Naive thymus-derived CD4-positive, alpha-beta T cell (primary cell): ENCODE measurements around the gene GARNL3. TPM values are rescaled to one million over a fixed set of nuclear protein-coding genes. Genes with fewer than 3 reads are reported as not detected.

Experiments
- ATAC-seq: fragments of 150-1000 bp; cut with Tn5 transposase; 2 replicates; pipeline ENCODE4 v1.10.0; 2021; ENCODE audit warnings: mild to moderate bottlenecking, moderate library complexity
- CTCF ChIA-PET: fragments of 350-600 bp; sonication (Branson Sonifier 250); formaldehyde crosslinking; loops from one replicate; lab custom pipeline; 2021; ENCODE audit warnings: antibody characterized with exemption; lab: Charles Lee
- POLR2A ChIA-PET: fragments of 350-600 bp; sonication (Branson Sonifier 250); formaldehyde crosslinking; loops from one replicate; lab custom pipeline; 2021; ENCODE audit warnings: antibody characterized with exemption, inconsistent platforms; lab: Charles Lee
- DNase-seq, 9 donors: peaks; one replicate each; pipeline versions ENCODE4 v3.0.0 to v3.0.0-alpha.2; 2020 to 2022; ENCODE audit warnings: mixed read lengths in 1 of 9
- H3K27ac ChIP-seq: one replicate; pipeline ENCODE4 v1.7.0; 2013; ENCODE audit warnings: mild to moderate bottlenecking, low read depth, low read length, moderate library complexity
- H3K27me3 ChIP-seq, 2 donors: one replicate each; pipeline ENCODE4 v1.7.0; 2013; ENCODE audit warnings: low read length in 2 of 2, mild to moderate bottlenecking in 2 of 2, moderate library complexity in 2 of 2; ENCODE audit not compliant: control insufficient read depth in 2 of 2, insufficient read depth in 2 of 2
- H3K36me3 ChIP-seq, 3 experiments: 1 replicate in 2 of 3; 2 replicates in 1 of 3; pipeline ENCODE4 v1.7.0; 2013; ENCODE audit warnings: low read length in 3 of 3, mild to moderate bottlenecking in 3 of 3, moderate library complexity in 1 of 3; ENCODE audit not compliant: insufficient read depth in 3 of 3, control insufficient read depth in 2 of 3
- H3K4me1 ChIP-seq, 2 donors: one replicate each; pipeline ENCODE4 v1.7.0; 2013; ENCODE audit warnings: low read length in 2 of 2, mild to moderate bottlenecking in 2 of 2, moderate library complexity in 1 of 2; ENCODE audit not compliant: control insufficient read depth in 2 of 2, insufficient read depth in 2 of 2
- H3K4me3 ChIP-seq: 2 replicates; pipeline ENCODE4 v1.7.0; 2013; ENCODE audit warnings: mild to moderate bottlenecking, low read length
- H3K9me3 ChIP-seq, 3 experiments: 1 replicate in 2 of 3; 2 replicates in 1 of 3; pipeline ENCODE4 v1.7.0; 2013; ENCODE audit warnings: low read length in 3 of 3; ENCODE audit not compliant: control insufficient read depth in 2 of 3
- H3K27ac Mint-ChIP-seq, 9 donors: one replicate each; pipeline ENCODE4 v1.8.0; 2020 to 2022; ENCODE audit warnings: mixed read lengths in 9 of 9, mild to moderate bottlenecking in 8 of 9, moderate library complexity in 5 of 9, inconsistent platforms in 2 of 9
- H3K27me3 Mint-ChIP-seq, 5 donors: one replicate each; pipeline ENCODE4 v1.8.0; 2021 to 2022; ENCODE audit warnings: mixed read lengths in 5 of 5, mild to moderate bottlenecking in 1 of 5
- H3K36me3 Mint-ChIP-seq, 5 donors: one replicate each; pipeline ENCODE4 v1.8.0; 2020 to 2022; ENCODE audit warnings: mixed read lengths in 5 of 5, mild to moderate bottlenecking in 3 of 5, inconsistent platforms in 1 of 5
- H3K4me1 Mint-ChIP-seq, 7 donors: one replicate each; pipeline ENCODE4 v1.8.0; 2020 to 2022; ENCODE audit warnings: mixed read lengths in 7 of 7, mild to moderate bottlenecking in 3 of 7, inconsistent platforms in 1 of 7
- H3K4me3 Mint-ChIP-seq, 10 donors: one replicate each; pipeline ENCODE4 v1.8.0; 2020 to 2022; ENCODE audit warnings: mild to moderate bottlenecking in 10 of 10, mixed read lengths in 10 of 10, moderate library complexity in 6 of 10, inconsistent platforms in 2 of 10
- H3K9me3 Mint-ChIP-seq, 11 donors: one replicate each; pipeline ENCODE4 v1.8.0; 2020 to 2022; ENCODE audit warnings: mixed read lengths in 11 of 11, mild to moderate bottlenecking in 4 of 11, inconsistent platforms in 1 of 11, moderate library complexity in 1 of 11
- intact Hi-C, 2 donors: fragments of 100-400 bp; cut with micrococcal nuclease; formaldehyde crosslinking; loops; one replicate each; pipeline ENCODE4 v1.15.1; 2023
- polyA plus RNA-seq, 2 donors: library from polyadenylated mRNA; unstranded; fragments of 300-500 nt; fragmentation: Illumina TruSeq; gene quantifications; one replicate each; pipeline ENCODE4 v1.2.3, GENCODE V29; 2021
- total RNA-seq, 6 experiments: library from RNA in 5 of 6; stranded (reverse) in 5 of 6; gene quantifications; 1 replicate in 5 of 6; 2 replicates in 1 of 6; pipeline ENCODE4 v1.2.3 and lab custom pipeline; 2021 to 2026

The GARNL3 gene
- total and polyA plus RNA-seq, 7 experiments from 2014 or later, result 0.85 to 4.1 (median 2.6) TPM; not detected in 1

DNA sequence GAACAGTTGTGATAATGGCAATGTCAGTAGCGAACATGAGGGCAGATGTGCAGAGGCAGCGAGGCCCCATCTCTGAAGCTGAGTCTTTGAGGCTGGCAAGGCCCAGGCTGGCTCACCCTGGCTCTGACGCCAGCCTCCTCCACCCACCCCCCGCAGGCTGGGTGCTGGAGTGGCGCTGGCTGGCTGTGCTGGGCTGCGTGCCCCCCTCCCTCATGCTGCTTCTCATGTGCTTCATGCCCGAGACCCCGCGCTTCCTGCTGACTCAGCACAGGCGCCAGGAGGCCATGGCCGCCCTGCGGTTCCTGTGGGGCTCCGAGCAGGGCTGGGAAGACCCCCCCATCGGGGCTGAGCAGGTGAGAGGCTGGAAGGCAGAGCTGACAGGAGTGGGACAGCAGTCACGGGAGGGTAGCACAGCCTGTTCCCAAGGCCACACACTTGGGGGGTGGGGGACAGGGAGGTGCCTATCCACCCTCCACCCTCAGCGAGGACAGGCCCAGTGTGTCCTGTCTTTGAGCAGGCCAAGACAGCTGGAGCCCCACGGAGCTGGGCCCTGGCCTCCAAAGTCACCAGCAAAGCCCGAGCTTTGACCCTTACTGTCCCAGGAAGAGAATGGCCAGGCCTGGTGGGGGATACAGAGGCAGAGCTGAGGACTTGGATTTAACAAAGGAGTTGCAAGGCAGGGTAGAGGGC is 138.0 kb downstream of the GARNL3 start:
- Mint-ChIP-seq H3K4me3 (no peak overlapping the region), H3K27ac (no peak overlapping the region), H3K9me3 (no peaks in the 10 kb centered on the region), H3K4me1 (peaks cover 5 to 9% (median 8%) of the 10 kb centered on the region in 7 donors), H3K27me3 (peaks cover 37 to 60% (median 42%) of the 10 kb centered on the region in 5 donors), H3K36me3 (no peaks in the 10 kb centered on the region)
- Histone ChIP-seq H3K4me1 (peaks cover 8 to 10% of the 10 kb centered on the region in 2 donors), H3K9me3 (no peaks in the 10 kb centered on the region), H3K4me3 (no peak overlapping the region), H3K27ac (no peak overlapping the region), H3K36me3 (no peaks in the 10 kb centered on the region), H3K27me3 (peaks cover 0 to 47% of the 10 kb centered on the region in 2 donors)
- ATAC-seq, result no peak
- ChIA-PET POLR2A (interaction anchor here (1.1 to 1.9 kb wide), 2 partner anchors 14 to 22 kb away, joined by 3 to 7 read pairs; partner anchors contain the start of gene ZNF79), CTCF (interaction anchor here (0.6 kb wide), 1 partner anchor 22 kb away, joined by 3 read pairs; no protein-coding TSS in a partner anchor)
- no peak for DNase-seq
- intact Hi-C loops, result no loop called here

- peak overlapping the region in 1 of 9 donors; percentile 72 for H3K27ac Mint-ChIP-seq
- H3K27me3 ChIP-seq, result peaks cover 0 to 38% of the 10 kb centered on the region in 2 donors
- H3K4me1 ChIP-seq, result peaks cover 0 to 1% of the 10 kb centered on the region in 2 donors
- H3K4me3 ChIP-seq, result no peak overlapping the region
- no peaks in the 10 kb centered on the region for H3K36me3 ChIP-seq
- peaks cover 0 to 4% (median 0%) of the 10 kb centered on the region in 7 donors for H3K4me1 Mint-ChIP-seq
- H3K27me3 Mint-ChIP-seq, result peaks cover 32 to 54% (median 36%) of the 10 kb centered on the region in 5 donors
- intact Hi-C loops, result no loop called here
- ChIA-PET POLR2A (interaction anchor here (0.6 to 1.9 kb wide), 2 partner anchors 15 to 67 kb away, joined by 4 to 7 read pairs; no protein-coding TSS in a partner anchor), CTCF (no interaction called here)
- no peak for ATAC-seq
- H3K27ac ChIP-seq, result no peak overlapping the region
- H3K4me3 Mint-ChIP-seq, result no peak overlapping the region
- no peaks in the 10 kb centered on the region for H3K9me3 ChIP-seq
- no peaks in the 10 kb centered on the region for H3K9me3 Mint-ChIP-seq
- no peaks in the 10 kb centered on the region for H3K36me3 Mint-ChIP-seq
- DNase-seq, result no peak
Measured at GRCh38 chr9:127403507-127404192, 139.1 kb downstream of the GARNL3 start.

DNA sequence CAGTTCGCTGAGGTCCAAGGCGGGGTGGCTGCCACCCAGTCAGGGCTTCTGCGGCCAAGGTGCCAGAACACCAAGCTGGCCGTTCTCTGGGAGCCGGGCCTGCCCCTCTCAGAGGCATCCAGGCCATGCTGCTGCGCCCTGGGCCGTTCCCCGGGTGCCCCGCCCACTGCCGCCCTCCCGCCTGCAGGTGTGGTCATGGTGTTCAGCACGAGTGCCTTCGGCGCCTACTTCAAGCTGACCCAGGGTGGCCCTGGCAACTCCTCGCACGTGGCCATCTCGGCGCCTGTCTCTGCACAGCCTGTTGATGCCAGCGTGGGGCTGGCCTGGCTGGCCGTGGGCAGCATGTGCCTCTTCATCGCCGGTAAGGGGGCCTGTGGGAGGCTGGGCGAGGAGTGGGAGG is 140.1 kb downstream of the GARNL3 start:
- ChIA-PET CTCF (no interaction called here), POLR2A (interaction anchor here (0.6 kb wide), 1 partner anchor 68 kb away, joined by 4 read pairs; no protein-coding TSS in a partner anchor)
- H3K4me3 ChIP-seq, result no peak overlapping the region
- H3K27me3 ChIP-seq, result peaks cover 0 to 34% of the 10 kb centered on the region in 2 donors
- no peak overlapping the region for H3K4me3 Mint-ChIP-seq
- no peaks in the 10 kb centered on the region for H3K4me1 ChIP-seq
- H3K27me3 Mint-ChIP-seq, result peaks cover 26 to 48% (median 29%) of the 10 kb centered on the region in 5 donors
- H3K27ac Mint-ChIP-seq, result no peak overlapping the region
- intact Hi-C loops, result no loop called here
- no peaks in the 10 kb centered on the region for H3K36me3 ChIP-seq
- ATAC-seq, result no peak
- no peaks in the 10 kb centered on the region for H3K9me3 Mint-ChIP-seq
- H3K36me3 Mint-ChIP-seq, result no peaks in the 10 kb centered on the region
- H3K4me1 Mint-ChIP-seq, result peaks cover 0 to 4% (median 0%) of the 10 kb centered on the region in 7 donors
- H3K9me3 ChIP-seq, result no peaks in the 10 kb centered on the region
- DNase-seq, result no peak
- H3K27ac ChIP-seq, result no peak overlapping the region

DNA sequence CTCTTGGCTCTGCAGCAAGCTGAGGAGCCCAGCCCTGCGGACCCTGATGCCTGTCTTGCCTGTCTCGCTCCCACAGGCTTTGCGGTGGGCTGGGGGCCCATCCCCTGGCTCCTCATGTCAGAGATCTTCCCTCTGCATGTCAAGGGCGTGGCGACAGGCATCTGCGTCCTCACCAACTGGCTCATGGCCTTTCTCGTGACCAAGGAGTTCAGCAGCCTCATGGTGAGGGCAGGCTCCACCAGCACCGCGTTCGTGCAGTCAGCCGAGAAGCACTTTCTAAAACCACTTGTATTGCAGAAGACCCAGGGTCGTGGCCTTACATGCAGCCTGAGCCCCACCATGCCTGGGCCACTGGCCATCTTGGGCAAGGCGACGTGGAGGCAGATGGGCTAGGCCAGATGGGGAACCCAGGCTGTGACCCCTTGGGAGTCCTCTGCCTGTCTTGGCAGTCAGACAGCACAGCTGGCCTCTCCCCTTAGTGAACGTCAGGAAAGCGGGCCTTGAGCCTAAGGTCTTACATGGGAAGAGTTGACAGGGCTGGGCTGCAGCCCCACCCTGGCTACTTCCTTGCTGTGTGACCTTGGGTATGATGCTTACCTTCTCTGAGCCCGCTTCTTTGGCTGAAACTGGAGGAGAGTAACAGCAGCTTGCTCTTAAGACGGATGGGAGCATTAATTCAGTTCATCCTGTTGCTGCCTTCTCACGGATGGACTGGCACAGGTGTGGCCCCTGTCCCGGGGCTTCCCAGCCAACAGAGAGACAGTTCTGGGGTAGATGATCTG is 141.0 kb downstream of the GARNL3 start:
- H3K27me3 Mint-ChIP-seq, result peaks cover 19 to 47% (median 29%) of the 10 kb centered on the region in 5 donors
- CTCF ChIA-PET, result no interaction called here
- no peak for ATAC-seq

GRCh38 chr9:127406799-127407491 is 142.4 kb downstream of the GARNL3 start:
- POLR2A ChIA-PET, result no interaction called here
- peaks cover 0 to 25% of the 10 kb centered on the region in 2 donors for H3K27me3 ChIP-seq
- H3K4me3 Mint-ChIP-seq, result no peak overlapping the region
- CTCF ChIA-PET, result no interaction called here
- intact Hi-C loops, result no loop called here
- DNase-seq (no peak), ATAC-seq (no peak)
- no peaks in the 10 kb centered on the region for H3K4me1 ChIP-seq
- H3K36me3 Mint-ChIP-seq, result no peaks in the 10 kb centered on the region
- peaks cover 18 to 47% (median 31%) of the 10 kb centered on the region in 5 donors for H3K27me3 Mint-ChIP-seq
- H3K36me3 ChIP-seq, result no peaks in the 10 kb centered on the region
- no peak overlapping the region for H3K4me3 ChIP-seq
- no peak overlapping the region for H3K27ac ChIP-seq
- peaks cover 0 to 6% (median 0%) of the 10 kb centered on the region in 7 donors for H3K4me1 Mint-ChIP-seq
- H3K9me3 ChIP-seq, result no peaks in the 10 kb centered on the region
- no peak overlapping the region for H3K27ac Mint-ChIP-seq
- no peaks in the 10 kb centered on the region for H3K9me3 Mint-ChIP-seq

More for the DNA sequence above, 141.0 kb downstream of the GARNL3 start:
- intact Hi-C loops, result no loop called here
- no peaks in the 10 kb centered on the region for H3K9me3 Mint-ChIP-seq
- no peak overlapping the region for H3K27ac ChIP-seq
- no peaks in the 10 kb centered on the region for H3K36me3 Mint-ChIP-seq
- no peak overlapping the region for H3K4me3 Mint-ChIP-seq
- H3K9me3 ChIP-seq, result no peaks in the 10 kb centered on the region
- no peaks in the 10 kb centered on the region for H3K36me3 ChIP-seq
- DNase-seq, result no peak
- peak overlapping the region in 1 of 9 donors; percentile 10 for H3K27ac Mint-ChIP-seq
- H3K27me3 ChIP-seq, result peaks cover 0 to 29% of the 10 kb centered on the region in 2 donors
- H3K4me1 Mint-ChIP-seq, result peaks cover 0 to 4% (median 0%) of the 10 kb centered on the region in 7 donors
- no peak overlapping the region for H3K4me3 ChIP-seq
- POLR2A ChIA-PET, result no interaction called here
- H3K4me1 ChIP-seq, result no peaks in the 10 kb centered on the region

- DNase-seq, result no peak
- H3K4me3 Mint-ChIP-seq, result no peak overlapping the region
- H3K36me3 Mint-ChIP-seq, result no peaks in the 10 kb centered on the region
- Histone ChIP-seq H3K4me3 (no peak overlapping the region), H3K36me3 (no peaks in the 10 kb centered on the region), H3K9me3 (no peaks in the 10 kb centered on the region), H3K4me1 (no peaks in the 10 kb centered on the region), H3K27me3 (peaks cover 0 to 25% of the 10 kb centered on the region in 2 donors), H3K27ac (no peak overlapping the region)
- ChIA-PET CTCF (no interaction called here), POLR2A (interaction anchor here (0.5 kb wide), 1 partner anchor 40 kb away, joined by 3 read pairs; no protein-coding TSS in a partner anchor)
- no peaks in the 10 kb centered on the region for H3K9me3 Mint-ChIP-seq
- peaks cover 17 to 49% (median 31%) of the 10 kb centered on the region in 5 donors for H3K27me3 Mint-ChIP-seq
- no peak overlapping the region for H3K27ac Mint-ChIP-seq
- peaks cover 0 to 6% (median 0%) of the 10 kb centered on the region in 7 donors for H3K4me1 Mint-ChIP-seq
- ATAC-seq, result no peak
- intact Hi-C loops, result no loop called here
Measured at GRCh38 chr9:127407492-127407843, 142.9 kb downstream of the GARNL3 start.
